Esophagus (tissue), 2 donors: Measurements from ENCODE around the gene FDPS. TPM values are rescaled to one million over a fixed set of nuclear protein-coding genes. Genes with fewer than 3 reads are reported as not detected.
A peak's percentile ranks its signal among the peaks of the same experiment; 100 is the strongest.
"Not testable (repeated sequence)": the region's sequence is repeated elsewhere in the genome, so short reads cannot be mapped to it uniquely, and the experiment has no call there.

Experiments used
- H3K27ac ChIP-seq, 2 donors: one replicate each; pipeline ENCODE4 v1.5.1; 2013; ENCODE audit warnings: low read depth in 2 of 2, mild to moderate bottlenecking in 2 of 2, inconsistent platforms in 1 of 2, low read length in 1 of 2, moderate library complexity in 1 of 2
- H3K27me3 ChIP-seq, 2 donors: one replicate each; pipeline ENCODE4 v1.6.1; 2013; ENCODE audit warnings: low read length in 2 of 2, control low read depth in 1 of 2, mild to moderate bottlenecking in 1 of 2; ENCODE audit not compliant: insufficient read depth in 2 of 2, control insufficient read depth in 1 of 2
- H3K36me3 ChIP-seq, 2 donors: one replicate each; pipeline ENCODE4 v1.6.1; 2013; ENCODE audit warnings: low read length in 1 of 2; ENCODE audit not compliant: control insufficient read depth in 2 of 2, insufficient read depth in 2 of 2
- H3K4me1 ChIP-seq, 2 donors: one replicate each; pipeline ENCODE4 v1.6.1; 2013; ENCODE audit warnings: low read length in 1 of 2; ENCODE audit not compliant: control insufficient read depth in 2 of 2, insufficient read depth in 2 of 2
- H3K4me3 ChIP-seq, 2 donors: one replicate each; pipeline ENCODE4 v1.5.1; 2013; ENCODE audit warnings: low read length in 2 of 2, mild to moderate bottlenecking in 2 of 2, low read depth in 1 of 2, moderate library complexity in 1 of 2
- H3K9me3 ChIP-seq, 2 donors: one replicate each; pipeline ENCODE4 v1.6.1; 2013; ENCODE audit warnings: mild to moderate bottlenecking in 2 of 2, low read depth in 1 of 2, low read length in 1 of 2, moderate library complexity in 1 of 2; ENCODE audit not compliant: control insufficient read depth in 2 of 2, insufficient read depth in 1 of 2
- WGBS, 2 donors: extraction: QIAGEN DNeasy Blood & Tissue Kit; methylation state at CpG; one replicate each; pipeline ENCODE4 v1.1.7; 2013; 5-methylcytosine and 5-hydroxymethylcytosine counted together
- polyA plus RNA-seq, 2 donors: library from polyadenylated mRNA; stranded (reverse); fragments of 200-250 nt; gene quantifications; one replicate each; pipeline ENCODE4 v1.2.3, GENCODE V29; 2013
- donor health status: healthy with polysubstance abuse.
- donor health status: Bipolar disorder and iron deficiency.

FDPS gene
- polyA plus RNA-seq, 2 donors = 190 to 241 TPM

DNA sequence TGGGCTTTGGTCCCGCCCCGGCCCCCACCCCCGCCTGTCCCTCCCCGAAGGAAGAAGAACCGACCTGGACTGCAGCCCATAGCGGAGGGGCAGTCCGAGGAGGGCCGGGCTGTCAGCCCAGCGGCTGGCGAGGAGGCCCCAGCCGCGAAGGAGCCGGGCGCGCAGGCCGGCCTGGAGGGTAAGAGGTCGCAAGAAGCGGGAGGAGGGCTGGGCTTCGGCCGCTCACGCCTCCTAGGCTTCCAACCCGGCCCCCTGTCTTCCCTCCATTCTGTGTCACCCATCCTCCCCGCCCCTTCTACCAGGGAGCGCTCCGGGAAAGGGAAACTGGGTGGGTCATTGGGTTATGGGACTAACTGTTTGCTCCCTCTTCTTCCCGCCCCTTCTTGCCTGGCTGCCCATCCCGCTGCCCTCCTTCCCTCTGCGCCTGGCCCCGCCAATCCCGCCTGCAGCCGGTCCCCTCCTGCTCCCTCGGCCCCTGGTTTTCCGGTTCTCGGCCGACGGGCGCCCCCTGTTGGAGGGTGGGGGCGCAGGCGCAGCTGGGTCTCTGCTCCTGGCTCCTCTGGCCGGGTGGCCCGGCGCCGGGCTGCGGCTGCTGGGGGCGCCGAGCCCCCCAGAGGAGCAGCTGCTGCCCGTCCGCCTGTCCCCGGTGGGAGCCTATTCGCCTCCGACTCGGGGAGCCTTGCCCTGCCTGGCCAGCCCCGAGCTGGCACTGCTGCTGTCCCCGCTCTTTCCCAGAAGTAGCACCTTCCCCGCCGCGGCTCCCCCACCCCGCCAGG is 14.5 kb downstream of the FDPS start:
- no peaks in the 10 kb centered on the region for H3K27me3 ChIP-seq
- WGBS, 2 donors = 0 to 1% methylated on average over 28 to 58 of the region's 58 CpGs
- peaks cover 0 to 23% of the 10 kb centered on the region in 2 donors for H3K36me3 ChIP-seq
- H3K27ac ChIP-seq = peak overlapping the region; percentile 96 to 99
- H3K4me3 ChIP-seq = peak overlapping the region; percentile 67 to 68
- H3K4me1 ChIP-seq = peaks cover 2 to 19% of the 10 kb centered on the region in 2 donors
- H3K9me3 ChIP-seq = no peaks in the 10 kb centered on the region

- H3K9me3 ChIP-seq = no peaks in the 10 kb centered on the region
- 0 to 1% methylated on average over 23 to 29 of the region's 29 CpGs for WGBS, 2 donors
- peaks cover 2 to 19% of the 10 kb centered on the region in 2 donors for H3K4me1 ChIP-seq
- H3K27ac ChIP-seq = peak overlapping the region; percentile 96 to 99
- H3K36me3 ChIP-seq = peaks cover 0 to 19% of the 10 kb centered on the region in 2 donors
- H3K4me3 ChIP-seq = peak overlapping the region; percentile 67 to 68
- H3K27me3 ChIP-seq = no peaks in the 10 kb centered on the region
Measured at GRCh38 chr1:155323729-155324036, 15.0 kb downstream of the FDPS start.

- peaks cover 2 to 19% of the 10 kb centered on the region in 2 donors for H3K4me1 ChIP-seq
- peak overlapping the region; percentile 67 to 68 for H3K4me3 ChIP-seq
- H3K36me3 ChIP-seq = peaks cover 0 to 15% of the 10 kb centered on the region in 2 donors
- H3K27ac ChIP-seq = peak overlapping the region; percentile 96 to 99
- WGBS, 2 donors = 0% methylated on average over 32 to 44 of the region's 44 CpGs
- no peaks in the 10 kb centered on the region for H3K9me3 ChIP-seq
- H3K27me3 ChIP-seq = no peaks in the 10 kb centered on the region
Measured at GRCh38 chr1:155324037-155324716, 15.5 kb downstream of the FDPS start.

DNA sequence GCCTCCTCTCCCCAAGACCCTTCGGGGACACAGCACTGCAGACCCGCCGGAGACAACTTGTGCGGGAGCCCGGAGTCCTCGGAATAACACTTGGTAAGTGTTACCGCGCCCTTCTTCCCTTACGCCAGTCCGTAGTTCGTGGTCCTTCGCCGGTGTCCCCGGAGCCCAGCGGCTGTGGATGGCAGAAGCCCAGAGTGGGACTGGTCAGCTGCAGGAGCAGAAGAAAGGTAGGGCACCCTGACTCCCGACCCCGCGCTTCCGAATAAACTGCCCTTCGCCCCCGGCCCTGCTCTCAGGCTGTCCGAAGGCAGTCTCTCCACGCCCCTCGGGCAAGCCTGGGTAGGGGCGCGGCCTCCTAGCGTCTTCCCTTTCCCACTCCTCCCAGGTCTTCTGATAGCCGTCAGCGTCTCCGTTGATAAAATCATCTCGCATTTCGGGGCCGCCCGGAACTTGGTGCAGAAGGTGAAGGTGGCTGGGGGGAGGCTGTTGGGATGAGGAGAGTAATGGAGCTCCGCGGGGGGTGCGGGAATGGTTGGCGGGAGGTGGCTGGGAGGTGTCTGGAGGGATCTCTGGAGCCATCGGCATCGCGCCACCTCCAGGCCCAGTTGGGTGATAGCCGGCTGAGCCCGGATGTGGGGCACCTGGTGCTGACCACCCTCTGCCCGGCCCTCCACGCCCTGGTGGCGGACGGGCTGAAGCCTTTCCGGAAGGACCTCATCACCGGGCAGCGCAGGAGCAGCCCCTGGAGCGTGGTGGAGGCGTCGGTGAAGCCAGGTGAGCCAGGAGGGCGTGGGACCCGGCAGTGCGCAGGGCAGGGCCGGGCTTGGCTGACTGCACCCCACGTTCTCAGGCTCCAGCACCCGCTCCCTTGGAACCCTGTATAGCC is 16.3 kb downstream of the FDPS start:
- 6 to 8% methylated on average over 58 to 59 of the region's 59 CpGs for WGBS, 2 donors
- peaks cover 2 to 19% of the 10 kb centered on the region in 2 donors for H3K4me1 ChIP-seq

GRCh38 chr1:155325603-155325893 is 16.9 kb downstream of the FDPS start:
- peaks cover 2 to 16% of the 10 kb centered on the region in 2 donors for H3K4me1 ChIP-seq

More for the DNA sequence above, 16.3 kb downstream of the FDPS start:
- no peaks in the 10 kb centered on the region for H3K27me3 ChIP-seq
- H3K9me3 ChIP-seq = no peaks in the 10 kb centered on the region
- H3K4me3 ChIP-seq = peak overlapping the region; percentile 67 to 68
- H3K27ac ChIP-seq = peak overlapping the region; percentile 96 to 99
- peaks cover 0 to 12% of the 10 kb centered on the region in 2 donors for H3K36me3 ChIP-seq

DNA sequence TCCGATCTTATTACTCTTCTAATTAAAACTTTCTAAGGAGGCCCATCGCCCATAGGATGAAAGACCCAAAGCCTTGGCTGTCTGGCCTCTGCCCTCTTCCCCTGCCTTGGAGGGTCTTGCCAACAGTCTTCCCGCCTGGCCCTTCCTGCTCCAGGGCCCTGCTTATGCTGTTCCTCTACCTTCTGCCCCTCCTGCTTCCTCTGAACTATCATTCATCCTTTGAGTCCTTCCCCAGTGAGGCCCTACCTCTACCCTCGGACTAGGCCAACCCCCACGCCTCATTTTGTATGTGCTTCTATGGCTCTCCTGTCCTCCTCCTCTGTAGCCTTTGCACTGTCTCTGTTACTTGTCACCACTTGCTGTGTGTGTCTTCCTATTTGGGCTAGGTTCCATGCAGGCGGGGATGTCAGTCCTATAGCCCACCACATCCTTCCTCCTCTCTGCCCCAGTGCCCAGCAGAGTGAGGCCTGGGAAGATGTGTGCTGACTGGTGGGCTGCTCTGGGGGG is 17.4 kb downstream of the FDPS start:
- whole genome bisulfite sequencing, 2 donors = 79 to 85% methylated on average over 6 of the region's 6 CpGs
- H3K9me3 ChIP-seq = no peaks in the 10 kb centered on the region
- peaks cover 2 to 14% of the 10 kb centered on the region in 2 donors for H3K4me1 ChIP-seq
- H3K36me3 ChIP-seq = peaks cover 4 to 20% of the 10 kb centered on the region in 2 donors
- H3K27ac ChIP-seq = peak overlapping the region in 1 of 2 donors; percentile 43
- H3K27me3 ChIP-seq = no peaks in the 10 kb centered on the region
- H3K4me3 ChIP-seq = no peak overlapping the region

More at GRCh38 chr1:155325603-155325893, 16.9 kb downstream of the FDPS start:
- 27 to 42% methylated on average over 6 of the region's 6 CpGs for WGBS, 2 donors
- Histone ChIP-seq H3K36me3 (peaks cover 4 to 16% of the 10 kb centered on the region in 2 donors), H3K27me3 (no peaks in the 10 kb centered on the region), H3K27ac (peak overlapping the region; percentile 96 to 99), H3K9me3 (no peaks in the 10 kb centered on the region), H3K4me3 (peak overlapping the region; percentile 67 to 68)

GRCh38 chr1:155326631-155327037 is 18.0 kb downstream of the FDPS start:
- Histone ChIP-seq H3K9me3 (no peaks in the 10 kb centered on the region), H3K4me3 (no peak overlapping the region), H3K36me3 (peaks cover 4 to 20% of the 10 kb centered on the region in 2 donors), H3K4me1 (peaks cover 2 to 14% of the 10 kb centered on the region in 2 donors), H3K27ac (no peak overlapping the region), H3K27me3 (no peaks in the 10 kb centered on the region)
- WGBS, 2 donors = 86% methylated on average over 7 of the region's 7 CpGs

DNA sequence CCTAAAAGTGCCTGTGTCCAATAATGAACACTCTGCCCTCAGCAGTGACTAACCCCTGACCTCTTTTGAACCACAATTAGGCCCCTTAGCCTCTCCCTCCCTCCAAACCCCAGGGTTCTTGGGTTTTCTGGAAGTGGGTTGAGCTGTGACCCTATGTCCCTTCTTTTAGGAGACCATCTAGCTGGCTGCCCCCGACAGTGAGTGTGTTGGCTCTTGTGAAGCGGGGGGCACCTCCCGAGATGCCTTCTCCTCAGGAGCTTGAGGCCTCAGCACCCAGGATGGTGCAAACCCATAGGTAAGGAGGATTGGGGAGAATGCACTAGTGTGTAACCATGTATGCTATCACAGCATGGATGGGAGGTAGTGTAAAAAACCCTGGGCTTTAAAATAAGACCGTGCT is 19.3 kb downstream of the FDPS start:
- Histone ChIP-seq H3K4me1 (peaks cover 0 to 9% of the 10 kb centered on the region in 2 donors), H3K4me3 (no peak overlapping the region), H3K9me3 (no peaks in the 10 kb centered on the region), H3K27me3 (no peaks in the 10 kb centered on the region), H3K36me3 (peaks cover 4 to 20% of the 10 kb centered on the region in 2 donors), H3K27ac (no peak overlapping the region)
- 85 to 86% methylated on average over 4 of the region's 4 CpGs for WGBS, 2 donors

GRCh38 chr1:155328856-155329255 is 20.2 kb downstream of the FDPS start:
- WGBS, 2 donors = 81 to 84% methylated on average over 7 of the region's 7 CpGs
- H3K36me3 ChIP-seq = peaks cover 4 to 20% of the 10 kb centered on the region in 2 donors
- not testable (repeated sequence) for H3K27ac ChIP-seq, H3K4me1 ChIP-seq, H3K4me3 ChIP-seq, H3K9me3 ChIP-seq, H3K27me3 ChIP-seq
